ENCODE data around the gene RAB40C. TPM values are rescaled to one million over a fixed set of nuclear protein-coding genes. Genes with fewer than 3 reads are reported as not detected.

The RAB40C gene
- total RNA-seq, 1 donor from 2014 or later, result 6.0 TPM

DNA sequence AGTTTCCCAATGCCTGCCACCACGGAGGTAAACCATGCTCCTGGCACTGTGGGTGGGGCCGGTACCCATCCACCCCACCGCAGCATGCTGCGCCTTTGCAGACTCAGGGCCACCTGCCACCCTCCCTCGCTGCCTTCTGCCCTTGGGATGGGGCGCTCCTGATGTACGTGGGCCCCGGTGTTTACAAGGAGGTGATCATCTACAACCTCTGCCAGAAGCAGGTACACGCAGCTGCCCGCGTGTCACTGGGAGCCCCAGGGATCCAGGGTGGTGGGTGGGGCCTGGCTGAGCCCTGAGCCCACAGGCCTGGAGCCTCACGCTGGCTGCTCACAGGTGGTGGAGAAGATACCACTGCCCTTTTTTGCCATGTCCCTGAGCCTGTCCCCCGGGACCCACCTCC is 76.7 kb downstream of the RAB40C start:
- Histone ChIP-seq H3K4me2 (no peak overlapping the region), H3K9ac (no peak overlapping the region), H3K27me3 (no peaks in the 10 kb centered on the region), H3K79me2 (ENCODE audit: low read depth) (peaks cover 15% of the 10 kb centered on the region), H3K36me3 (no peaks in the 10 kb centered on the region), H3F3A (ENCODE audit: low read depth) (peaks cover 2% of the 10 kb centered on the region), H2AFZ (replicated peaks) (no peak overlapping the region), H3K9me3 (ENCODE audit: low read depth) (no peaks in the 10 kb centered on the region), H3K4me1 (peaks cover 8% of the 10 kb centered on the region), H3K4me3 (no peak overlapping the region), H3K27ac (no peak overlapping the region), H4K20me1 (ENCODE audit: low read depth) (peaks cover 22% of the 10 kb centered on the region)
- Mint-ChIP-seq H3K4me3 (no peak overlapping the region), H3K27me3 (ENCODE audit: insufficient read depth, low read depth) (peaks cover 4% of the 10 kb centered on the region), H3K27ac (no peak overlapping the region), H3K4me1 (peaks cover 3% of the 10 kb centered on the region), H3K36me3 (peaks cover 2% of the 10 kb centered on the region), H3K9me3 (no peaks in the 10 kb centered on the region)
- TF ChIP-seq EZH2 (IDR thresholded peaks at IDR 0.05), result no peak
- DNase-seq (ENCODE audit: low spot score), result no peak

GRCh38 chr16:667113-667779 is 77.4 kb downstream of the RAB40C start:
- Histone ChIP-seq H3K9me3 (ENCODE audit: low read depth) (no peaks in the 10 kb centered on the region), H3F3A (ENCODE audit: low read depth) (peaks cover 2% of the 10 kb centered on the region), H3K4me3 (no peak overlapping the region), H3K36me3 (no peaks in the 10 kb centered on the region), H3K4me1 (peaks cover 8% of the 10 kb centered on the region), H3K27me3 (no peaks in the 10 kb centered on the region), H3K4me2 (peak overlapping the region; percentile 90), H2AFZ (replicated peaks) (no peak overlapping the region), H3K27ac (no peak overlapping the region), H3K9ac (no peak overlapping the region), H3K79me2 (ENCODE audit: low read depth) (peaks cover 15% of the 10 kb centered on the region), H4K20me1 (ENCODE audit: low read depth) (peaks cover 22% of the 10 kb centered on the region)
- Mint-ChIP-seq H3K36me3 (peaks cover 2% of the 10 kb centered on the region), H3K9me3 (no peaks in the 10 kb centered on the region), H3K27ac (no peak overlapping the region), H3K4me1 (peaks cover 3% of the 10 kb centered on the region), H3K4me3 (peak overlapping the region; percentile 83), H3K27me3 (ENCODE audit: insufficient read depth, low read depth) (peaks cover 4% of the 10 kb centered on the region)
- TF ChIP-seq EZH2phosphoT487 (IDR thresholded peaks at IDR 0.05), result no peak
- TF ChIP-seq, protein P1, sequence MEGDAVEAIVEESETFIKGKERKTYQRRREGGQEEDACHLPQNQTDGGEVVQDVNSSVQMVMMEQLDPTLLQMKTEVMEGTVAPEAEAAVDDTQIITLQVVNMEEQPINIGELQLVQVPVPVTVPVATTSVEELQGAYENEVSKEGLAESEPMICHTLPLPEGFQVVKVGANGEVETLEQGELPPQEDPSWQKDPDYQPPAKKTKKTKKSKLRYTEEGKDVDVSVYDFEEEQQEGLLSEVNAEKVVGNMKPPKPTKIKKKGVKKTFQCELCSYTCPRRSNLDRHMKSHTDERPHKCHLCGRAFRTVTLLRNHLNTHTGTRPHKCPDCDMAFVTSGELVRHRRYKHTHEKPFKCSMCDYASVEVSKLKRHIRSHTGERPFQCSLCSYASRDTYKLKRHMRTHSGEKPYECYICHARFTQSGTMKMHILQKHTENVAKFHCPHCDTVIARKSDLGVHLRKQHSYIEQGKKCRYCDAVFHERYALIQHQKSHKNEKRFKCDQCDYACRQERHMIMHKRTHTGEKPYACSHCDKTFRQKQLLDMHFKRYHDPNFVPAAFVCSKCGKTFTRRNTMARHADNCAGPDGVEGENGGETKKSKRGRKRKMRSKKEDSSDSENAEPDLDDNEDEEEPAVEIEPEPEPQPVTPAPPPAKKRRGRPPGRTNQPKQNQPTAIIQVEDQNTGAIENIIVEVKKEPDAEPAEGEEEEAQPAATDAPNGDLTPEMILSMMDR (IDR thresholded peaks at IDR 0.05), result no peak
- no peak for TF ChIP-seq EZH2 (IDR thresholded peaks at IDR 0.05)
- DNase-seq (ENCODE audit: low spot score), result no peak

- Histone ChIP-seq H3K9ac (peak within 1 kb of the TSS; percentile 73), H3K79me2 (ENCODE audit: low read depth) (peaks cover 15% of the 10 kb centered on the region), H3K27ac (no peak within 1 kb of the TSS), H3K4me2 (peak within 1 kb of the TSS; percentile 90), H3K27me3 (no peaks in the 10 kb centered on the region), H4K20me1 (ENCODE audit: low read depth) (peaks cover 22% of the 10 kb centered on the region), H3K9me3 (ENCODE audit: low read depth) (no peaks in the 10 kb centered on the region), H3K4me1 (peaks cover 8% of the 10 kb centered on the region), H3F3A (ENCODE audit: low read depth) (peaks cover 2% of the 10 kb centered on the region), H3K4me3 (peak within 1 kb of the TSS; percentile 89), H2AFZ (replicated peaks) (no peak within 1 kb of the TSS), H3K36me3 (no peaks in the 10 kb centered on the region)
- peaks cover 3% of the 10 kb centered on the region for H3K4me1 Mint-ChIP-seq
- peaks cover 4% of the 10 kb centered on the region for H3K27me3 Mint-ChIP-seq (ENCODE audit: insufficient read depth, low read depth)
- TF ChIP-seq, protein P1 (IDR thresholded peaks at IDR 0.05), result peak; percentile 93
- no peak for TF ChIP-seq EZH2phosphoT487 (IDR thresholded peaks at IDR 0.05)
- peak within 1 kb of the TSS; percentile 84 for H3K4me3 Mint-ChIP-seq
- peak; percentile 98 for DNase-seq (ENCODE audit: low spot score)
- H3K9me3 Mint-ChIP-seq, result no peaks in the 10 kb centered on the region
- H3K36me3 Mint-ChIP-seq, result no peaks in the 10 kb centered on the region
- H3K27ac Mint-ChIP-seq, result no peak within 1 kb of the TSS
These were observed 78.1 kb downstream of the RAB40C start, which contains the start of gene RHOT2 for GRCh38 chr16:667780-668518. Gene RHOT2, plus strand, starts transcription at chr16:668132. Its CDS starts 68 bp downstream, at chr16:668200.

Measured in neural progenitor cell (in vitro differentiated cells).